Neutrophil (primary cell): ENCODE measurements around the gene MVP.
"Not testable (repeated sequence)": the region's sequence is repeated elsewhere in the genome, so short reads cannot be mapped to it uniquely, and the experiment has no call there.

Experiments
- H3K27ac ChIP-seq: fragments of 200-600 bp; sonication (generic); 2 replicates; pipeline ENCODE4 v1.5.1; 2016; ENCODE audit warnings: mild to moderate bottlenecking, moderate library complexity
- H3K27me3 ChIP-seq: fragments of 200-600 bp; sonication (generic); 2 replicates; pipeline ENCODE4 v1.6.0; 2016; ENCODE audit warnings: mild to moderate bottlenecking
- H3K36me3 ChIP-seq: fragments of 200-600 bp; sonication (generic); 2 replicates; pipeline ENCODE4 v1.5.1; 2017
- H3K4me1 ChIP-seq, 2 experiments: fragments of 200-600 bp in 1 of 2; sonication (generic) in 1 of 2; 1 replicate in 1 of 2; 2 replicates in 1 of 2; pipeline versions ENCODE4 v1.5.1 to v1.6.1; 2013 to 2016; ENCODE audit warnings: low read depth in 1 of 2, low read length in 1 of 2, mild to moderate bottlenecking in 1 of 2, moderate library complexity in 1 of 2; ENCODE audit not compliant: control insufficient read depth in 1 of 2, insufficient read depth in 1 of 2
- H3K4me3 ChIP-seq, 2 experiments: fragments of 200-600 bp in 1 of 2; sonication (generic) in 1 of 2; 1 replicate in 1 of 2; 2 replicates in 1 of 2; pipeline ENCODE4 v1.5.1; 2013 to 2016; ENCODE audit warnings: low read depth in 1 of 2, low read length in 1 of 2, mild to moderate bottlenecking in 1 of 2, moderate library complexity in 1 of 2
- H3K9me3 ChIP-seq: fragments of 200-600 bp; sonication (generic); 2 replicates; pipeline ENCODE4 v1.5.1; 2016
- TF ChIP-seq, protein P1 (sequence below): fragments of 200-600 bp; sonication (generic); IDR thresholded peaks from 2 replicates; pipeline ENCODE4 v1.5.1; 2016; ENCODE audit warnings: antibody characterized with exemption

Gene MVP

DNA sequence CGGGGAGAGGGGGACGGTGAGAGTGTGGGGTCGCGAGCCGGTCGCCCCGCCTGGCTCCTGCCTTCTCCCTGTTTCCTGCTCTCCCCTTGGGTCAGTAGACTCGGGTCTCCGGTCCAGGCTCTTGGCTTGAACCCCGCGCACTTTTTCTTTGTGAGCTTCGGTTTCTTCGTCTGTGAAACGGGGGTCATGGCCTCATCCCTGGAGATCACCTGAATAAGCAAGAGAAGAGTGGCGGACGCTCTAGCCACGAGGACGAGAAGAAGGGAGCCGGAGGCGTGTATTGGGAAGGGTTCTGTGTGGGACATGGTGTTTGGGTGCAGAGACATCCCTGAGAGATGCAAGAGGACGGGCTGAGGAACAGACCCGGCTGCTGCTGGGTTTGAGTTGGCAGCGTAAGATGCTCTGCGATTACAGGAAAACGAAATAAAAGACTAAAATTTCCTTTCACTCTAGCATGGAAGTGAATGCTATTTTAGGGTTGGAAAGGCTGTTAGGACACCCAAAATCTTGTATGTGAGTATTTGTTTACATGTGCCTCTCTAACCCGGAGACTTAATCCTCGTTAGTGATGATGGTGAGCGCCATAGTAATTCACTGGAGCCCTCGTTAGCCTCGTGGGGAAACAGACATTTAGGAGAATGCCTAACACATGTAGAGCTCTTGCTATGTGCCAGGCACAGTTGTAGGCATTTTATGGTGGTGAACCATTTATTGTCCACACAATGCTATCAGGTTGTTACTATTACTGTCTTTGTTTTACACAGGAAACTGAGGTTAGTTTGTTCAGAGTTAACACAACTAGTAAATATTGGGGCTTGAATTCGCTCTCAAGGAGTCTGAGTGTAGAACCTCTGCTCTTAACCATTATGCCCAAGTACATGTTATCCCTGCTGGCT lies 29.1 kb upstream of the MVP start:
- Histone ChIP-seq H3K4me1 (peaks cover 38 to 51% of the 10 kb centered on the region in 2 experiments), H3K27ac (peak overlapping the region; percentile 89), H3K4me3 (peak overlapping the region; percentile 79 to 94), H3K9me3 (no peaks in the 10 kb centered on the region), H3K27me3 (no peaks in the 10 kb centered on the region), H3K36me3 (no peaks in the 10 kb centered on the region)
- TF ChIP-seq, protein P1, sequence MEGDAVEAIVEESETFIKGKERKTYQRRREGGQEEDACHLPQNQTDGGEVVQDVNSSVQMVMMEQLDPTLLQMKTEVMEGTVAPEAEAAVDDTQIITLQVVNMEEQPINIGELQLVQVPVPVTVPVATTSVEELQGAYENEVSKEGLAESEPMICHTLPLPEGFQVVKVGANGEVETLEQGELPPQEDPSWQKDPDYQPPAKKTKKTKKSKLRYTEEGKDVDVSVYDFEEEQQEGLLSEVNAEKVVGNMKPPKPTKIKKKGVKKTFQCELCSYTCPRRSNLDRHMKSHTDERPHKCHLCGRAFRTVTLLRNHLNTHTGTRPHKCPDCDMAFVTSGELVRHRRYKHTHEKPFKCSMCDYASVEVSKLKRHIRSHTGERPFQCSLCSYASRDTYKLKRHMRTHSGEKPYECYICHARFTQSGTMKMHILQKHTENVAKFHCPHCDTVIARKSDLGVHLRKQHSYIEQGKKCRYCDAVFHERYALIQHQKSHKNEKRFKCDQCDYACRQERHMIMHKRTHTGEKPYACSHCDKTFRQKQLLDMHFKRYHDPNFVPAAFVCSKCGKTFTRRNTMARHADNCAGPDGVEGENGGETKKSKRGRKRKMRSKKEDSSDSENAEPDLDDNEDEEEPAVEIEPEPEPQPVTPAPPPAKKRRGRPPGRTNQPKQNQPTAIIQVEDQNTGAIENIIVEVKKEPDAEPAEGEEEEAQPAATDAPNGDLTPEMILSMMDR, result no peak

DNA sequence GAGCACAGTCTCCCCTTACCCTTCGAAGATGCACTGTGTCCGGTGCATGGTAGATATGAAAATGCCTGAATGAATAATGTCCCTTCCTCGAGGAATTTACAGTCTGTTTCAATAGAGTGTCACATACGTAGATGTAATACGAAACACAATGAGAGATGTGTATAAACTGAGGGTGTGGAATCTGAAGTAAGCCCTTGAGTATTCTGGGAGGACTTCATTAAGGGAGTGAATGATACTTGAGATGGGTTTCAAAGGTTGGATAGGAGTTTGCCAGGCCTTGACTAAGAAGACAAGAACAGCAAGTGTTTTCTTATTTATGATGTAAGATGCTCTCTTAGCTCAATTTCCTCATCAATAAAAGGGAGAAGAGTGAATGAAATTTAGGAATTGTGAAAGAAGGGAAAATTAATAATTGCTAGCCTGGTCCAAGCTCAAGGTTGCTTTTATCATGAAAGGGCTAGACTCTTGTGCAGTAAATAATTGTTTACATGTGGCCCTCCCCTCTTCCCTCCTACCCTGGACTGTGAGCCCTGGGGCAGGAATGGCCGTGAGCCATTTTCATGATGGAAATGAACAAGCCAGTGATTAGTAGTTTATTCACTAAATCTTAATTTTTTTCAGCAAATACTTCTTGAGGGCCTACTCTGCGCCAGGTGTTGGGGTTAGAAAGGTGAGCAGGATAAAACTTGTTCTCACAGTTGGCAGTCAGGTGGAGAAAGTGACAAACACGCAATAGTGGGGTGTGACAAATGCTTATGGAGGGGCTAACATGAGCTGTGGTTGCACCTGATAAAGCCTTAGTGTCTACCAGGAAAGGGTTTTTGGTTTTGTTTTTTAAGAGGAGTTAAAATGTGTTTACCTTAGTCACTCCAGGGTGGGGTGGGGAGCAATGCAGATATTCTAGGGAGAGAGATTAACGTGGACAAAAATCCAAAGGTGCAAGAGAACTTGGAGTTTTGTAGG lies 28.1 kb upstream of the MVP start:
- Histone ChIP-seq H3K9me3 (no peaks in the 10 kb centered on the region), H3K27ac (no peak overlapping the region), H3K4me3 (peak overlapping the region in 1 of 2 experiments; percentile 94), H3K27me3 (no peaks in the 10 kb centered on the region), H3K4me1 (peaks cover 38 to 51% of the 10 kb centered on the region in 2 experiments), H3K36me3 (no peaks in the 10 kb centered on the region)
- TF ChIP-seq, protein P1, result no peak

DNA sequence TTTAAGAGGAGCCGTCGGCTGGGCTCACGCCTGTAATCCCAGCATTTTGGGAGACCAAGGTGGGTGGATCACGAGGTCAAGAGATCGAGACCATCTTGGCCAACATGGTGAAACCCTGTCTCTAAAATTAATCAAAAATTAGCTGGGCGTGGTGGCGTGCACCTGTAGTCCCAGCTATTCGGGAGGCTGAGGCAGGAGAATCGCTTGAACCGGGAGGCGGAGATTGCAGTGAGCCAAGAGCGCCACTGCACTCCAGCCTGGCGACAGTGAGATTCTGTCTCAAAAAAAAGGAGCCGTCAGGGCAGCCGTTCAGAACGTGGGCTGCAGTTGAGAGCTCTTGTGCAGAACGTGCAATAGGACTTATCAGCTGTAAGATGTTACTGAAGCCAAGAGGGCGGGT lies 27.1 kb upstream of the MVP start:
- not testable (repeated sequence) for H3K36me3 ChIP-seq, H3K4me3 ChIP-seq, H3K9me3 ChIP-seq, H3K27me3 ChIP-seq, H3K27ac ChIP-seq
- H3K4me1 ChIP-seq, result peaks cover 38 to 51% of the 10 kb centered on the region in 2 experiments

GRCh38 chr16:29794231-29794710 lies 26.0 kb upstream of the MVP start:
- Histone ChIP-seq H3K4me3 (no peak overlapping the region), H3K27ac (peak overlapping the region; percentile 61), H3K27me3 (no peaks in the 10 kb centered on the region), H3K4me1 (peaks cover 35 to 50% of the 10 kb centered on the region in 2 experiments), H3K36me3 (peaks cover 5% of the 10 kb centered on the region), H3K9me3 (no peaks in the 10 kb centered on the region)
- TF ChIP-seq, protein P1, result no peak

DNA sequence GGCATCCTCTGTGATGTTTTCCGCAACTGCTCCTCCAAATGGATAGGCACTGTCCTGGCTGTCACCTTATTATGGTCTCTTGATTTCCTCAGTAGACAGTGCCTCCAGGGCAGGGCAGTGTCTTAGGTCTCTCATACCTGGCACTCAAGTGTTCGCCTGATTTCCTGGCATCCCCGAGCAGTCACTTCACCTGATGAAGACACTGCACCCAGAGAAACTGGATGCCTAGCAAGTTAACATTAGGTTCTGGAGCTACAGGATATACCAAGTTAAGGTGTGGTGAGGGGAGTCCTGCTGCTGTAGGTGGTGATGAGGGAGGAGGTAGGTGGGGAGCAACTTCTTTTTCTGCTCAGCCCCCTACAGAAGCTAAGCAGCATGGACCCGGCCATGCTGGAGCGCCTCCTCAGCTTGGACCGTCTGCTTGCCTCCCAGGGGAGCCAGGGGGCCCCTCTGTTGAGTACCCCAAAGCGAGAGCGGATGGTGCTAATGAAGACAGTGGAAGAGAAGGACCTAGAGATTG lies 17.8 kb upstream of the MVP start:
- TF ChIP-seq, protein P1, result no peak

More for the DNA sequence above, 17.8 kb upstream of the MVP start:
- no peaks in the 10 kb centered on the region for H3K27me3 ChIP-seq
- peaks cover 7% of the 10 kb centered on the region for H3K36me3 ChIP-seq
- no peak overlapping the region for H3K4me3 ChIP-seq
- H3K27ac ChIP-seq, result peak overlapping the region; percentile 99
- H3K9me3 ChIP-seq, result no peaks in the 10 kb centered on the region
- H3K4me1 ChIP-seq, result peaks cover 15 to 19% of the 10 kb centered on the region in 2 experiments
